Activated CD8-positive, alpha-beta memory T cell treated with anti-CD3 and anti-CD28 coated beads, Interleukin-2, amount 50 U/mL, for 48 hours (primary cell): Measurements from ENCODE around the gene FZD2.
"Not testable (repeated sequence)": the region's sequence is repeated elsewhere in the genome, so short reads cannot be mapped to it uniquely, and the experiment has no call there.

Experiments used
- DNase-seq: peaks from one replicate; pipeline ENCODE4 v3.0.0-alpha.2; 2020

The FZD2 gene

DNA sequence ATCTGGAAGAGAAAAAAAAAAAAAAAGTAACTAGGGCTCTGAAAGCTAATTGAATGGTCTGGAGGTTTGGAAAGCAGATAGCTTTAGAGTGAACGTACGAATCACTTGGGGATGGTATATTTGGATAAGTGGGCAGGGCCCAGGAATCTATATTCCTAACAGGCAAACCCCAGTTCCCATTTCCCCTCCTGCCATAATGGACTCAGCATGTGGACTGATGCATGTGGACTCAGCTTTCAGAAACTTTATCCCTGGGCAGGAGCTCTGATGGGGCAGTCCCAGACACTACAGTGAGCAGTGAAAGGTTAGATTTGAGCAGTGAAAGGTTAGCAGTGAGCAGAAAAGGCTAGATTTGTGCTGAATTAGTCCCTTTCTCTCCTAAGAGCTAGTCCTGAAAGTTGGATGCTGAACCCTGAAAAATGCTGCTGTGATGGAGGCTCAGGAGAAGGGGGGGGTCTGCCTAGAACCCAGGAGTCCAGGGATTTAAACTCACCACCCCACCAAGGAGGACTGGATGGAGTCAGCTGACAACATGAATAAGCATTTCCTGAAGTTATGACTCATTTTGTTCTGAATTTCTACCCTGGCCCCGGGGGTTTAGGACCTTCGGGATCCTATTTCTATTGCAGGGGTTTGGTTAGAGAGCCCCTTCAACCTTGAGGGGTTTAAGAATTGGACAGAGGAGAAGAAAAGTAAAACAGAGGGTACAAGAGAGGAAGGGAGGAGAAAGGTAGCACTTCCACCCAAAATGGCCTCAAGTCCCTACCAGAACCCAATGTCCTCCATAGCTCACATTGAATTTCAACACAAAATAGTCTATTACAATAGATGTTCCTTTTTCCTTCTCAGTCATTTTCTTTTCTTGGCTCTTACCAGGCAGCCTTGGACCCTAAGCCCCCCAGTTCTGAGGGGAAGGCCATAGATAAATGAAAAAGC, 10.3 kb upstream of the FZD2 start:
- no peak for DNase-seq

DNA sequence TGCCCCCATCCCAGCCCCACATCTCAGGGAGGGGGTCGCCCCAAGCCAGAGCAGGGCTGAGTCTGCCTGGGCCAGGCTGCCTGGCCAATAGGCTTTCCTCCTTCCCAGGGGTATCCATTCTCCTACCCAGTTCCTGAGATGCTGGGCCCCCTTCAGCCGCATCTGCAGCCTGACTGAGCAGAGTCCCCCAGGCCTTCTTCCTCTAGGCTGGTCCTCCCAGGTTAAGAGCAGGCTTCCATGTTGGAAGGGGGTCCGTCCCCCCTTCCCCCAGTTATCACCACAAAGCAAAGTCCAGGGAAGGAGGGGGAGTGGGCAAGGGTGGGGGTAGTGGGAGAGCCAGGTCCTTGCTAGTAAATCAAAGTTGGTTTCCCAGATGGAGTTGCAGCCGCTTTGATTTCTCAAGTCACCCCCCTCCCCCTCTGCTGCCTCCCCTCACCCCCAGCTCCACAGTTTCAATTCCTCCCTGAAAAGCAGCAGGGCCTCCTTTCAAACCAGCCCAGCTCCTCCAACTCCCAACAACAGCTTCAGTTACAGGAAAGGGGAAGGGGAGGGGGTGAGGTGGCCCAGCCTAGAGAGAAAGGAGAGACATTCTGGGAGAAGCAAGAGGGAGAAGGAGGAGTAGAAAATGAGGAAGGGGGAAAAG, 9.5 kb upstream of the FZD2 start:
- DNase-seq = no peak

DNA sequence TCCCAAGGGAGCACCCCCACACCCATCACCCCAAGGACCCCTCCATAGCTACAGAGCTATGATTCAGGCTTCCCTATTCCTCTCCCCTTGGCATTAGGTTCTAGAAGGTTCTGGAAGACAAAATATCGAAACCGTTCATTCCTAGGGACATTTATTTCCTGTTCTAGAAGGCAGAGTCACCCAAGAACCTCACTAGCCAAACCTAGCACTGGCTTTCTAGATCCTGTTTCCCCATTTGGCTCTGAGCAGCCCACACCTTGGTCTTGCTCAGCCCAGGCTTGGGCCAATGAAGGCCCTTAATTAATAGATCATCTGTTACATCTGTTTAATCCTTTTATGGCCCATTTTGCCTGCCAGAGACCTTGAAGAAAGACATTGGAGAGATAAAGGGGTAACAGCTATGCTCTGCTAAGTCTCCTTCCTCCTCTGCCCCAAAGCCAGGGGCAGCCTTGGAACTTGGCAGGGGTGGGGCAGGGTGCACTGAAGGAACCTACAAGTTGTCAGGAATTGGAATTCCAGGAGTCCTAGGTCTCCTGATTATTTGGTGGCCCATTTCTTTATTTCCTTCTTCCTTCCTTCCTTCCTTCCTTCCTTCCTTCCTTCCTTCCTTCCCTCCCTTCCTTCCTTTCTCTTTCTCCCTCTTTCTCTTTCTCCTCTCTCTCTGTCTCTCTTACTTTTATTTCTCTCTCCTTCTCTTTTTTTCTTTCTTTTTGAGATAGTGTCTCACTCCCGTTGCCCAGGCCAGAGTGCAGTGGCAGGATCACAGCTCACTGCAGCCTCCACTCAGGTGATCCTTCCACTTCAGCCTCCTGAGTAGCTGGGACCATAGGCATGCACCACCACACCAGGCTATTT, 8.7 kb upstream of the FZD2 start:
- no peak for DNase-seq

DNA sequence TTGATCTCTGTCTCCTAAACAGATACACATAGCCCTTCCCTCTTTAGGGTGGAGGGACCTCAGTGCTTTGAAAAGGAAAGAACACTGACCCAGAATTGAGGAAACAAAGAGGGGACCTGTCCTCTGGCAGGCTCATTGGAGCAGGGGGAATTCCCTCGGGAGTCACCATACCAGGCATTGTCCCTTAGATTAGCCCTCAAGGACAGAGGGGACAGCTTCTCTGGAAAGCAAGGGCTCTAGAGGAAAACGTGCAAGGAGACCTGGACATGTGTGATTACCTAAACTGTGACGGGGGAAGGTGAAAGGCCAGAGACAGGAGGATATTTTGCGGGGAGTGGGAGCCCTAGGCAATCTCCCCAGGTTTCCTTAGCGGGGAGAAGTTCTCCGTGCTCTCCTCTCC, 7.6 kb upstream of the FZD2 start:
- no peak for DNase-seq

DNA sequence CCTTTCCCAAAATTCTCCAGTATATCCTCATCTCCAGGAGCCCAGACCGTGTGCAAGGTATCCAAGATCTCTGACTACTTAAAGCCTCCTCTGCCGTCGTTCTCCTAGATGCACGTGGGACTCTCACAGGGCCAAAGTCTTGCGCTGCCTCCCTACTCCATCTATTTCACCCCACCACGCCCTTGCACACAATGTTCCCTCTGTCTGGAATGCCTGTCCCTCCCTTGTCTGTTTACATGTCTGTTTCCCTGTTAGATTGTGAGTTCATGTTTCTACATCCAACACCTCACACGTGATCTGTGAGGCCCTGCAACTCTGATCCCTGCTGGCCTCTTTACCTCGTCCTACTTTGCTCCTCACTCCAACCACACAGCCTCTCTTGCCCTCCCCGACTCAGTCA, 4.9 kb upstream of the FZD2 start:
- DNase-seq = no peak

DNA sequence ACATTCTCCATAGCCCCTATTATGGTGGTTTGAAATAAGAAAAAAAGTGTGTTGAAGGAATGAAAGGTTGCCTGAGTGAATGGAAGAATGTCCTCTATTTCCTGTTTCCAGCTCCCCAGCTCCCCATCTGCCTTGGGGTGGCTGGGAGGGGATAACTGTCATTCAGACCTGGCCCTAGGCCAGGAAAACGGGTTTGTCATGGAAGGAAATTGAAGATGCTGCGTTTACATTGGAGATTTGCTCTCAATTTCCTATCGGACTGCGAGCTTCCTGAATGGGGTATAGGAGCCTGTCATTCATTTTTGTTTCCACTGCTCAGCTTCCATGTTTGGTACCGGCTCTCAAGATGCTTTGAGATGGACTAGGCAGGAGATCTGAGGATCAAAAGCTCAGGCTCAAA, 2.2 kb upstream of the FZD2 start:
- DNase-seq = no peak

DNA sequence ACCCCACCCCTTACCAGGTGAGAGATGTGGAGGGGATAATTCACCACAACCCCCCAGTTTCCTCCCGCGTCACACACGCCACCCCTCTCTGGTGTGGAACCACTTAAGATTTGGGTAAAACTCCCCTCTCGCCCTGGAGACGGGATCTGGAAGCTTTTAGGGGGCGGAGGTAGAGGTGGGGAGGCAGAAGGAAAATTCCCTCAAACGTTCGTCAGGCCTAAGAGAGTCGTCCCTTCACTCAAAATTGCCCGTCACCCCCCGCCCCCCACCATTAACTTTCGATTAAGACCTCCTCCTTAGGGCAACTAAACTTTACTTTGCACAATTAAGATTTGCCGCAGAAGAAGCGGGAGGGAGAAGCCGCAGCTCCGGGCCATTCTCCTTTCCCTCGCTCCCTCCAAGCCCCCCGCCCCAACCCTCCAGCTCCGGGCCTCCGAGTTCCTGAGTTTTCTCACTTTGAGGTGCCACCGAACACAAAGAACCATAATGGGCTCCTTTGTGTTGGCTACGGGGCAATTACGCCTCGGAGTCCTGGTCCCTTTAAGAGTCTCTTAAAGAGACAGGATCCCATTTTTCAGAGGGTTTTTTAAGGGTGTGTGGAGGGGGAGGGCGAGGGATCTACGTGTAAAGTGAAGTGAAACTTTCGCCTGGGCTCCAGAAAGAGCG, 985 bp upstream of the FZD2 start:
- no peak for DNase-seq

DNA sequence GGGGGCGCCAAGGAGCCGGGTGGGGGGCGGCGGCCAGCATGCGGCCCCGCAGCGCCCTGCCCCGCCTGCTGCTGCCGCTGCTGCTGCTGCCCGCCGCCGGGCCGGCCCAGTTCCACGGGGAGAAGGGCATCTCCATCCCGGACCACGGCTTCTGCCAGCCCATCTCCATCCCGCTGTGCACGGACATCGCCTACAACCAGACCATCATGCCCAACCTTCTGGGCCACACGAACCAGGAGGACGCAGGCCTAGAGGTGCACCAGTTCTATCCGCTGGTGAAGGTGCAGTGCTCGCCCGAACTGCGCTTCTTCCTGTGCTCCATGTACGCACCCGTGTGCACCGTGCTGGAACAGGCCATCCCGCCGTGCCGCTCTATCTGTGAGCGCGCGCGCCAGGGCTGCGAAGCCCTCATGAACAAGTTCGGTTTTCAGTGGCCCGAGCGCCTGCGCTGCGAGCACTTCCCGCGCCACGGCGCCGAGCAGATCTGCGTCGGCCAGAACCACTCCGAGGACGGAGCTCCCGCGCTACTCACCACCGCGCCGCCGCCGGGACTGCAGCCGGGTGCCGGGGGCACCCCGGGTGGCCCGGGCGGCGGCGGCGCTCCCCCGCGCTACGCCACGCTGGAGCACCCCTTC, 484 bp downstream of the FZD2 start:
- DNase-seq = peak; percentile 72

DNA sequence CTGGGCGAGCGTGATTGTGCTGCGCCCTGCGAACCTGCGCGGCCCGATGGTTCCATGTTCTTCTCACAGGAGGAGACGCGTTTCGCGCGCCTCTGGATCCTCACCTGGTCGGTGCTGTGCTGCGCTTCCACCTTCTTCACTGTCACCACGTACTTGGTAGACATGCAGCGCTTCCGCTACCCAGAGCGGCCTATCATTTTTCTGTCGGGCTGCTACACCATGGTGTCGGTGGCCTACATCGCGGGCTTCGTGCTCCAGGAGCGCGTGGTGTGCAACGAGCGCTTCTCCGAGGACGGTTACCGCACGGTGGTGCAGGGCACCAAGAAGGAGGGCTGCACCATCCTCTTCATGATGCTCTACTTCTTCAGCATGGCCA, 1.0 kb downstream of the FZD2 start:
- no peak for DNase-seq

DNA sequence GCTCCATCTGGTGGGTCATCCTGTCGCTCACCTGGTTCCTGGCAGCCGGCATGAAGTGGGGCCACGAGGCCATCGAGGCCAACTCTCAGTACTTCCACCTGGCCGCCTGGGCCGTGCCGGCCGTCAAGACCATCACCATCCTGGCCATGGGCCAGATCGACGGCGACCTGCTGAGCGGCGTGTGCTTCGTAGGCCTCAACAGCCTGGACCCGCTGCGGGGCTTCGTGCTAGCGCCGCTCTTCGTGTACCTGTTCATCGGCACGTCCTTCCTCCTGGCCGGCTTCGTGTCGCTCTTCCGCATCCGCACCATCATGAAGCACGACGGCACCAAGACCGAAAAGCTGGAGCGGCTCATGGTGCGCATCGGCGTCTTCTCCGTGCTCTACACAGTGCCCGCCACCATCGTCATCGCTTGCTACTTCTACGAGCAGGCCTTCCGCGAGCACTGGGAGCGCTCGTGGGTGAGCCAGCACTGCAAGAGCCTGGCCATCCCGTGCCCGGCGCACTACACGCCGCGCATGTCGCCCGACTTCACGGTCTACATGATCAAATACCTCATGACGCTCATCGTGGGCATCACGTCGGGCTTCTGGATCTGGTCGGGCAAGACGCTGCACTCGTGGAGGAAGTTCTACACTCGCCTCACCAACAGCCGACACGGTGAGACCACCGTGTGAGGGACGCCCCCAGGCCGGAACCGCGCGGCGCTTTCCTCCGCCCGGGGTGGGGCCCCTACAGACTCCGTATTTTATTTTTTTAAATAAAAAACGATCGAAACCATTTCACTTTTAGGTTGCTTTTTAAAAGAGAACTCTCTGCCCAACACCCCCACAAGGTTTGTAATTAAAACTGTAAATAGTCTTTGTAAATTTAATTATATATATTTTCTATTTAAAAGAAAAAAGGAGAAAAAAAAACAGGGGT, 1.7 kb downstream of the FZD2 start:
- no peak for DNase-seq

DNA sequence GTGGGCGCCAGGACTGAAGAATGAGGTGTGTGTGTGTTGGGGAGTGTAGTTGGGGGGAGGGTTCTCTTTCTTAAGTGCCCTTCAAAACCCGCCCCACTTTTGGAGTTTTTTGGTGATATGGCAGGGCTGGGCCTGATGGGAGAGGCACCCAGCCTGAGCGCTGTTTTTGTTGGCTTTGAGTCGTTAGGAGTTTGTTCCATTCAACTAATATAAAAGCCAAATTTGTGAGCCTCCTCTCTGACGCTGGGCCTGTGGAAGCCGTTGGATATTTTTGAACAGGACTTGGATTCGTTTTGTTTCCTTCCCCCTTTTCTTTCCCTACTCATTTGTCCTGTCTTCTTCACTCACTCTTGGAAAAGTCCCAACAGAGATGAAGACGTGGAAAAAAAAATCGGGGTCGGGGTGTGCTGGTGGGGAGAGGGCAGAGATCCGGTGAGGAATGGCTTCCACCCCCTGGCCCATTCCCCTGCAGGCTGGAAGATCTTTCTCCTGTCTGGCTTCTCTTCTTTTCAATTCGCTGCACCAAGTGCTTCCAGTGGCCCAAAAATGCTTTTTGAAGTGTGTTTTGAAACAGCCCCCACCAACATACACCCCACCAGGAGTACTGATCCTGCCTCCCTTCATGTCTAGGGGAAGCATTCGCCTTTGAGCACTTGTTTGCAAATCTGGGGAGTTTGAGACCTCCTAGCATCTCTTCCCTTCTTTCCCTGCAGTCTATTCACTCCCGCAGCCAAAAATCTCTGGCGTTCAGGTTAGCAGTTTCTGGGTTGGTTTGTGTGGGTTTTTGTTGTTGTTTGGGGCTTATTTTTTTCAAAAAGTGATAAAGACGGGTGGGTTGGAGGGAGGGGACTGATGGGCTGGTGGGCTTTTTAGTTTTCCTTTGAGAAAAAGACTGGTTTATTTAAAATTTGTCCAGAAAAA, 2.6 kb downstream of the FZD2 start:
- DNase-seq = no peak

DNA sequence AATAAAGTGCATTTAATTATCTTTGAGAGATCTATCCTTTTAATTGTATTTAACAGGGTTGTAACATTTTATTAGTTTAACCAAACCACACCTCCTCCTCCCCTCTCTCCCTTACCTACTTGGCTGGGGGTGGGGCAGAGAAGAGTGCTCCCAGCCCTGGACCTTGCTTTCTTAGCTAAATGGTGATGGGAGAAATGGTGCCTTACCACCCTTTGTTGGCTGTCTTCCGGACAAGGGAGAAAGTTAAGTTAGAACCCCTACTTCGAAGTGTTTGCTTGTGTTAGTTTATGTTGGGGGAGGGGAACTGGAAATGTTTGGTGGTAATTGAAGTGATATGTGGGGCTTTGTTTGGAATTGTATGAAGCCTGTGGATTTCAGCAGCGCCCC, 3.9 kb downstream of the FZD2 start:
- DNase-seq = no peak

DNA sequence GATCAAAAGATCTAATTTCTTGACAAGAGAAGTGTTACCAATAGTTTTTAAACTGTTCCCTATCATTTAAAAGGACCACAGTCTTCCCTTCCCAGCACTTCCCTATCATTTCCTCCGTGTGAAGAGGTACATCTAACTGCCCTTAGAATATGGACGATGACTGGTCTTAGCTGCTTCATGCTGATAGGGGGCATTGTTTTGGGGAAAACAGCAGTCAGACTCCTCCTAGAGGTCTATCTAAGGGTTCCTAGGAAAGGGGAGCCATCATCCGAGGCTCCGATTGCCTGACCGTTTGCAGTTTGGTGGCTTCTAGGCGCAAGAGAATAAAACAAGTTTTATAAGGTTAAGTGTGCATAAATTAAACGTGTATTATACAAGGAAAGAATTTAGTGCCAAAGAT, 7.1 kb downstream of the FZD2 start:
- no peak for DNase-seq

DNA sequence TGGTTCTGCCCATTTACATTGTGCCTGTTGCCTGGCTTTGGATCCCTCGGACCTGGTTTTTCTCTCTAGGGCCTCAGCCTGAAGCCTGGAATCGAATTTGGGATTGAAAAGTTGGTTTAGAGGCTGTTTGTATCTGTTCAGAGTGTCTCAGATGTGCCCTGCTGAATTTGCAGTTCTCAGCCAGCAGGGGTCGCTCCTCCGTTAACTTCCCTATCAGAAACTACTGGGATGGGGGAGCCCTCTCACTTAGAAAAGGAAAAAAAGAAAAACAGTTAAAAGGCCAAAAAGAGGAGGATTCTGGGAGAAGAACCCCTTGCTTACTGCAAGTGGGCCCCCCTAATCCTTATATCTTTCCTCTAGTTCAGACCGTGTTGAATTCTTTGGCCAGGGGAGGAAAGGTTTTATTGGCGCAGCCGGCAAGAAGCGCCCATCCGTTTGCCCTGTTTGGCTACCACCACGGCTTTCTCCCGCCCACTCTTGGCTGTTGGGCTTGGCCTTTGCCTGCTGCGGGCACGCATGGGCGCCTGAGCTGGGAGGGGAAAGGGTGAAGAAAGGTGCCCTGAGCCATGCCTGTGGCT, 8.7 kb downstream of the FZD2 start:
- no peak for DNase-seq

DNA sequence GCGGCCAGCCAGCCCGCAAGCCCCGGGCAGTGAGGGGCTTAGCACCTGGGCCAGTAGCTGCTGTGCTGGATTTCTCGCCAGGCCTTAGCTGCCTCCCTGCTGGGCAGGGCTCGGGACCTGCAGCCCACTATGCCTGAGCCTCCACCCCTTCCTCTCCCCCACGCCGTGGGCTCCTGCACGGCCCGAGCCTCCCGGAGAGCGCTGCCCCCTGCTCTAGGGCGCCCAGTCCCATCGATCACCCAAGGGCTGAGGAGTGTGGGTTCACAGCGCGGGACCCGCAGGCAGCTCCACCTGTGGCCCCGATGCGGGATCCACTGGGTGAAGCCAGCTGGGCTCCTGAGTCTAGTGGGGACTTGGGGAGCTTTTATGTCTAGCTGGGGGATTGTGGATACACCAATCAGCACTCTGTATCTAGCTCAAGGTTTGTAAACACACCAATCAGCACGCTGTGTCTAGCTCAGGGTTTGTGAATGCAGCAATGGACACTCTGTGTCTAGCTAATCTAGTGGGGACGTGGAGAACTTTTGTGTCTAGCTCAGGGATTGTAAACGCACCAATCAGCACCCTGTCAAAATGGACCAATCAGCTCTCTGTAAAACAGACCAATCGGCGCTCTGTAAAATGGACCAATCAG, 11.1 kb downstream of the FZD2 start:
- DNase-seq = not testable (repeated sequence)

DNA sequence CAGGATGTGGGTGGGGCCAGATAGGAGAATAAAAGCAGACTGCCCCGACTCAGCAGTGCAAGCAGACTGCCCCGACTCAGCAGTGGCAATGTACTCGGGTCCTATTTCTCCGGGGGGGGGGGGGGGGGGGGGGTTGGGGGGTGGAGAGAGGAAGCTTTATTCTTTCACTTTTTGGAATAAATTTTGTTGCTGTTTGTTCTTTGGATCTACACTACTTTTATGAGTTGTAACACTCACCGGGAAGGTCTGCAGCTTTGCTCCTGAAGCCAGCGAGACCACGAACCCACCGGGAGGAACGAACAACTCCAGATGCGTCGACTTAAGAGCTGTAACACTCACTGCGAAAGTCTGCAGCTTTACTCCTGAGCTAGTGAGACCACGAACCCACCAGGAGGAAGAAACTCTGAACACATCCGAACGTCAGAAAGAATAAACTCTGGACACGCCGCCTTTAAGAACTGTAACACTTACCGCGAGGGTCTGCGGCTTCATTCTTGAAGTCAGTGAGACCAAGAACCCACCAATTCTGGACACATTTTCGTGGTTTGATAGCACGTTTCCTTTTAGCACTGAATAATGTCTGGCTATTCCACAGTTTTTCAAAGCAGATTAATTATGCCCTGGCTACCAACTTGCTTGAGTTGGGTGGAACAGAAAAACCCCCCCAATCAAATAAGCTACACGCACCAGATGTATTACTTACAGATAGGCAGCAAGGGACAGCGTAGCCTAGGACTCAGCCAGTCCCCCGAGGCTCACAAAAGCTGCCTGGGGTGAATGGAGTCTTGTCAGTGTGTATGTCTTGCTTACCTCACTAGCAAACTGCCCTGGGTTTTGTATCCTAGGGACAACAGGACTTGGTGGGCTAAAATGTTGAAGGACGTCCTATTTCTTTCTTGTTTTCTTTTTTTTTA, 11.9 kb downstream of the FZD2 start:
- no peak for DNase-seq

DNA sequence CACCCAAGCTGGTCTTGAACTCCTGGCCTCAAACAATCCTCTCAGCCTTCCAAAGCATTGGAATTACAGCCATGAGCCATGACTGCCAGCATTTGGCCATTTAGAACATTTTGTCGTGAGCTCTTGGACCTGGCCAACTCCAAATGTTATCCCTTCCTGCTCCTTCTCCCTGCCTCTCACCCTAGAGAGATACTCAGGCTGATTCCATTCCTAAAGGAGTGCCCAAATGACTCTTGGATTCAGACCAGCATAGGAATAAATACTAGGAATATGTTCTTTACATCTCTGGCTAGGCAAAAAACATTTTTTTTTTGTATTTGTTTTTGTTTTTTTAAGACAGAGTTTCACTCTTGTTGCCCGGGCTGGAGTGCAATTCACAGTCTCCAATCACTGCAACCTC, 15.5 kb downstream of the FZD2 start:
- no peak for DNase-seq

DNA sequence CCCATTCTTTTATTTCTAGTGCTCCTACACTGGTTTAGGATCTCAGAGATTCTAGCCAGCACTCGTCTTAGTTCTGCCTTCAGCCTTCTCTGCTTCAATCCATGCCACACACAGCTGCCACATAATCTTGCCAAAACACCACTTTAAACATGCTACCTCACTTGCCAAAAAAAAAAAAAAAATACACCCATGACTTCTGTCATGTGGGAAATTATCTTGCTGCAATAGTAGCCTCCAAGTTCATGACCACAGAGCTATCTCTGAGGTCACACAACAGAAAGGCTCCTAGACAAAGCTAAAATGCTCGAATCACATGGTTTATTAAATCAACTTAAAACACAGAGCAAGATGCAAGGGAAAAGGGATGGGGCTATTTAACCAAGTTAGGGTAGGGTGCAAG, 18.1 kb downstream of the FZD2 start:
- no peak for DNase-seq
